MCF 10A (cell line): ENCODE data around the gene ELL. TPM values are rescaled to one million over a fixed set of nuclear protein-coding genes. Genes with fewer than 3 reads are reported as not detected.

Experiments used
- BruUV-seq: library from RNA; stranded (reverse); fragments of 400-500 nt; replicated peaks from 2 replicates; lab custom pipeline; 2021; lab: Mats Ljungman, UMichigan
- CTCF ChIA-PET: fragments of 300-600 bp; sonication (Branson Sonifier 250); formaldehyde crosslinking; extraction: SDS; loops from one replicate; lab custom pipeline; 2021; ENCODE audit warnings: antibody characterized with exemption, inconsistent platforms; lab: Yijun Ruan, JAX
- POLR2A ChIA-PET: fragments of 300-600, 350-650 bp; sonication (Branson Sonifier 250); formaldehyde crosslinking; extraction: SDS; loops from one replicate; lab custom pipeline; 2020; ENCODE audit warnings: antibody characterized with exemption, inconsistent platforms; lab: Yijun Ruan, JAX
- DNase-seq: peaks from one replicate; pipeline ENCODE4 v3.0.0-alpha.2; 2018; ENCODE audit not compliant: unreplicated experiment
- H3K27ac Mint-ChIP-seq: one replicate; pipeline ENCODE4 v1.8.0; 2022; ENCODE audit warnings: mild to moderate bottlenecking, low read depth, mixed read lengths; ENCODE audit not compliant: unreplicated experiment
- H3K27me3 Mint-ChIP-seq: one replicate; pipeline ENCODE4 v1.8.0; 2022; ENCODE audit warnings: mixed read lengths; ENCODE audit not compliant: insufficient read depth, unreplicated experiment
- H3K36me3 Mint-ChIP-seq: one replicate; pipeline ENCODE4 v1.8.0; 2022; ENCODE audit warnings: mild to moderate bottlenecking, moderate library complexity, mixed read lengths; ENCODE audit not compliant: insufficient read depth, unreplicated experiment
- H3K4me1 Mint-ChIP-seq: one replicate; pipeline ENCODE4 v1.8.0; 2022; ENCODE audit warnings: mixed read lengths; ENCODE audit not compliant: insufficient read depth, unreplicated experiment
- H3K4me3 Mint-ChIP-seq: one replicate; pipeline ENCODE4 v1.8.0; 2022; ENCODE audit warnings: mild to moderate bottlenecking, moderate library complexity, mixed read lengths; ENCODE audit not compliant: unreplicated experiment
- H3K9me3 Mint-ChIP-seq: one replicate; pipeline ENCODE4 v1.8.0; 2022; ENCODE audit warnings: mixed read lengths; ENCODE audit not compliant: unreplicated experiment
- intact Hi-C: fragments of 100-400 bp; cut with micrococcal nuclease; formaldehyde crosslinking; loops from 2 replicates; pipeline ENCODE4 v1.14.1; 2022
- total RNA-seq: library from RNA; stranded (reverse); gene quantifications from 2 replicates; pipeline ENCODE4 v1.2.3, GENCODE V29; 2022
- TF ChIP-seq, protein P1 (sequence below): fragments of 200-600 bp; IDR thresholded peaks from one replicate; pipeline ENCODE4 v1.8.0; 2022; ENCODE audit warnings: antibody characterized with exemption, mild to moderate bottlenecking; ENCODE audit not compliant: unreplicated experiment

ELL gene
- total RNA-seq, 1 experiment from 2014 or later, result 22.4 TPM

DNA sequence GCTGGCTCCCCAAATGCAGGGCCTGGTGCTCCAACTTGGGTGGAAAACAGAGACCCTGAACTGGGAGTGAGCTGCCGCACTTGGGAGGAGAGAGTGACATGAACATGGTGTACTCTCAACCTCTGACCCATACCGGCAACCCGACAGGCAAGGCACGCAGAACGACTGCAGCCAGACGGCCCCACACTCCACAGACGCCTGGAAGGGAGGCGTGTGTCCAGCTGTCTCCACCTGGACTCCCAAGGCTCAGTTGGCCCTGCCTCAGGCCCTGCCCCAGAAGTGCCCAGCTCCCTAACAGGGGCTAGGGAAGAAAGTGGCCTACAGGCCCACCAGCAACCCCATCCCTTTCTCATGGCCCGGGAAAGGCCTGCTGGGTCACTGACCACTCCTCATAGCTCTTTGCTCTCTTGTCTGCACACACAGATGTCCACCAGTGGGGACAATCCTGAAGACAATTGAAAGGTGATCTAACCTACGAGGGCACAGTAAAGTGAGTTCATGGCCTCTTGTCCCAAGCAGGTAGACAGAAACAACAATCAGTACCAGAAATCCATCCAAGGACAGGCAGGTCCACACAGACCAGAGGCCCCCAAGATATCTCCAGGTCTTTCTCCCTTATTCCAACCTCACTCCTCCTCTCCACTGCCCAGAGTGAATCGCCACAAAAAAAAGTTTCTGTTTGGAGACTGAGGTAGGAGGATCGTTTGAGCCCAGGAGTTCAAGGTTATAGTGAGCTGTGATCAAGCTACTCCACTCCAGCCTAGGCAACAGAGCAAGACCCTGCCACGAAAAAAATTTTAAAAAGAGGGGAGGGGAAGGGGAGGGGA lies 28.2 kb downstream of the ELL start:
- no peak overlapping the region for H3K4me3 Mint-ChIP-seq

DNA sequence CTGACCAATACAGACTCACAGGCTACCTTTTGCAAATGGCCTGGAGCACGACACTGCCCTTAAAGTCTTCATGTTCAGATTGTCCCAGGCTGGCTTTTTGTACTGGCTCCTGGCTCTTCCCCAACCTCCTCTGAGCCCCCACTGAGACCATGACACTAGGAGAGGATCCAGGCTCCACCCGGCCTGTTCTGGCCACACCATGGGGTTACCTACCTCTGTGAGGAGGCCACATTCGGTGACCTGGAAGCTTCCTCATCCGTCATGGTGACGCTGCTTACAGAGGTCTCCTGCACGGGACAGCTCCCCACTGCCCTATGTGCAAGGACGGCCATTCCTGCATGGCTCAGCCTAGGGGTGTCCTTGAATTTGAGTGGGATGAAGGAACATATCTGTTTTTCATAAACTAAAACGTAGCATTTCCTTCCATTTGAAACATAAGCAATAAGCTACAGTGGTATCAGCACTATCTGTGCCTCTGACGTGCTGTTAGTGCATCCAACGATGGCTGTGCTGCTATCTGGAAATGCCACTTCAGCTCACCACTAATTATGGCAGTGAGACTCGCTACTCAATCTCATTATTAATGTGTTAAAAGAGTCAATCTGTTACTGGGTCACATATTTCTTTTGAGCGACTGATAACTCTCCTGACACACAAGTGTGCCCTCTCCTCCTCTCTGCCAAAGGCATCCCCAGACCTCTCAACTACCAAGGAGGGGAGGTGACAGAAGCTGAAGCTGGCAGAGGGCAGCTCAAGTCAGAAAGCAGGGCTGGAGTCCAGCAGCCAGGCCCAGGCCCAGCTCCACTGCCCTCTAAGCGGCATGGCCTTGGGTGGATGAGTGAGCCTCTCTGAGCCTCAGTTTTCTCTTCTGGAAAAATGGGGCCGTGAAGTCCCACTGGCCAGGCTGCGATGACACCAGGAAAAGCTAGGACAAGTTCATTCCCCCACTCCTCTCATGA lies 29.6 kb downstream of the ELL start:
- ChIA-PET CTCF (interaction anchor here (0.6 to 1.6 kb wide), 4 partner anchors 11 to 42 kb away, joined by 3 to 7 read pairs (median 3); no protein-coding TSS in a partner anchor), POLR2A (interaction anchor here (1.3 to 1.7 kb wide), 2 partner anchors 28 to 51 kb away, joined by 4 to 6 read pairs; partner anchors contain the start of gene FKBP8)
- H3K36me3 Mint-ChIP-seq, result no peaks in the 10 kb centered on the region
- no peak for DNase-seq
- H3K4me3 Mint-ChIP-seq, result no peak overlapping the region
- TF ChIP-seq, protein P1, sequence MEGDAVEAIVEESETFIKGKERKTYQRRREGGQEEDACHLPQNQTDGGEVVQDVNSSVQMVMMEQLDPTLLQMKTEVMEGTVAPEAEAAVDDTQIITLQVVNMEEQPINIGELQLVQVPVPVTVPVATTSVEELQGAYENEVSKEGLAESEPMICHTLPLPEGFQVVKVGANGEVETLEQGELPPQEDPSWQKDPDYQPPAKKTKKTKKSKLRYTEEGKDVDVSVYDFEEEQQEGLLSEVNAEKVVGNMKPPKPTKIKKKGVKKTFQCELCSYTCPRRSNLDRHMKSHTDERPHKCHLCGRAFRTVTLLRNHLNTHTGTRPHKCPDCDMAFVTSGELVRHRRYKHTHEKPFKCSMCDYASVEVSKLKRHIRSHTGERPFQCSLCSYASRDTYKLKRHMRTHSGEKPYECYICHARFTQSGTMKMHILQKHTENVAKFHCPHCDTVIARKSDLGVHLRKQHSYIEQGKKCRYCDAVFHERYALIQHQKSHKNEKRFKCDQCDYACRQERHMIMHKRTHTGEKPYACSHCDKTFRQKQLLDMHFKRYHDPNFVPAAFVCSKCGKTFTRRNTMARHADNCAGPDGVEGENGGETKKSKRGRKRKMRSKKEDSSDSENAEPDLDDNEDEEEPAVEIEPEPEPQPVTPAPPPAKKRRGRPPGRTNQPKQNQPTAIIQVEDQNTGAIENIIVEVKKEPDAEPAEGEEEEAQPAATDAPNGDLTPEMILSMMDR, result no peak
- no TSS peak for BruUV-seq
- H3K27me3 Mint-ChIP-seq, result no peaks in the 10 kb centered on the region
- intact Hi-C loops, result no loop called here
- H3K27ac Mint-ChIP-seq, result no peak overlapping the region
- peaks cover 36% of the 10 kb centered on the region for H3K4me1 Mint-ChIP-seq
- H3K9me3 Mint-ChIP-seq, result no peaks in the 10 kb centered on the region

More for the DNA sequence above, 28.2 kb downstream of the ELL start:
- intact Hi-C loops, result no loop called here
- Mint-ChIP-seq H3K27ac (no peak overlapping the region), H3K9me3 (no peaks in the 10 kb centered on the region), H3K27me3 (no peaks in the 10 kb centered on the region), H3K36me3 (no peaks in the 10 kb centered on the region), H3K4me1 (peaks cover 29% of the 10 kb centered on the region)
- ChIA-PET POLR2A (interaction anchor here (1.3 to 1.7 kb wide), 2 partner anchors 27 to 50 kb away, joined by 4 to 6 read pairs; partner anchors contain the start of gene FKBP8), CTCF (interaction anchor here (1.5 to 1.6 kb wide), 2 partner anchors 12 to 23 kb away, joined by 3 to 7 read pairs; no protein-coding TSS in a partner anchor)
- no TSS peak for BruUV-seq
- no peak for DNase-seq
- TF ChIP-seq, protein P1, result no peak

DNA sequence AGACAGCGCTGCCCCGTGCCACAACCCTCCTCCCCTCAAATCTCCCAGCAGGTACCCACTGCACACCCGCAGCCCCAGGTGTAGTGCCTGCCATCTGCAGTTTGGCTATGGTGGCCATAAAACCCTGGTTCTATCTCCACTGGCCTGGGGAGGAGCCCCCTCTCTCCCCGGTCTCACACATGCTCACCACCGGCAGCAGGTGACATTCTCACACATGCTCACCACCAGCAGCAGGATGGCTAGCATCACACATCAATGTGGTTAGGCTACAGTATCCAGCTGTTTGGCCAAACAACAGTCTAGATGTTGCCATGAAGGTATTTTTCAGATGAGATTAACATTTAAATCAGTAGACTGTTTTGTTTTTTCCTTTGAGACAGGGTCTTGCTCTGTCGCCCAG lies 31.1 kb downstream of the ELL start:
- Mint-ChIP-seq H3K36me3 (no peaks in the 10 kb centered on the region), H3K4me3 (no peak overlapping the region), H3K9me3 (no peaks in the 10 kb centered on the region), H3K27me3 (no peaks in the 10 kb centered on the region), H3K27ac (no peak overlapping the region), H3K4me1 (peaks cover 33% of the 10 kb centered on the region)
- CTCF ChIA-PET, result interaction anchor here (0.6 to 0.7 kb wide), 5 partner anchors 9 to 1425 kb away, joined by 3 to 7 read pairs (median 3); no protein-coding TSS in a partner anchor
- intact Hi-C loops, result no loop called here
- no TSS peak for BruUV-seq
- POLR2A ChIA-PET, result interaction anchor here (1.2 to 1.9 kb wide), 2 partner anchors 10 to 29 kb away, joined by 3 to 4 read pairs; no protein-coding TSS in a partner anchor
- DNase-seq, result no peak
- TF ChIP-seq, protein P1, result no peak
